GM12874 (cell line): Measurements from ENCODE around the gene PPP1R9A.

Source experiments
- TF ChIP-seq, protein P1 (sequence below): IDR thresholded peaks from 2 replicates; pipeline ENCODE4 v1.5.1; 2011; ENCODE audit warnings: low read depth, mild to moderate bottlenecking, control low read depth, low read length, moderate library complexity; ENCODE audit not compliant: insufficient read depth

PPP1R9A gene

DNA sequence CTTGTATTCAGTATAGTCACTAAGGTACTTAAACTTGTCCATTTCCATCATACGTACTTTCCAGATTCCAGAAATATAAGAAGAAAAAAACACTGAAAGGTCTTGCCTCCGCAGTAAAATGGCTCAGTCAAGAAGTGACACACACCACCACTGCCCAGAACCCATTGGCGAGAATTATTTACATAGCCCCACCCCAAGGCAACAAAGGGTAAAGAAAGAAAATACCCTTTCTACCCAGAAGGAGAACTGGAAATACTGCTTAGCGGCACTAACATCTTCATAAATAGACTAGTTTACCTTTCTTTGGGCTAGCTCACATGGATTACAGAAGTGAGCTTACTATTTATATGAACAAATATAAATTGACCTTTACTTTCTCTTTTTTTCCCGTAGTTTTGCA is 194.0 kb downstream of the PPP1R9A start:
- TF ChIP-seq, protein P1, sequence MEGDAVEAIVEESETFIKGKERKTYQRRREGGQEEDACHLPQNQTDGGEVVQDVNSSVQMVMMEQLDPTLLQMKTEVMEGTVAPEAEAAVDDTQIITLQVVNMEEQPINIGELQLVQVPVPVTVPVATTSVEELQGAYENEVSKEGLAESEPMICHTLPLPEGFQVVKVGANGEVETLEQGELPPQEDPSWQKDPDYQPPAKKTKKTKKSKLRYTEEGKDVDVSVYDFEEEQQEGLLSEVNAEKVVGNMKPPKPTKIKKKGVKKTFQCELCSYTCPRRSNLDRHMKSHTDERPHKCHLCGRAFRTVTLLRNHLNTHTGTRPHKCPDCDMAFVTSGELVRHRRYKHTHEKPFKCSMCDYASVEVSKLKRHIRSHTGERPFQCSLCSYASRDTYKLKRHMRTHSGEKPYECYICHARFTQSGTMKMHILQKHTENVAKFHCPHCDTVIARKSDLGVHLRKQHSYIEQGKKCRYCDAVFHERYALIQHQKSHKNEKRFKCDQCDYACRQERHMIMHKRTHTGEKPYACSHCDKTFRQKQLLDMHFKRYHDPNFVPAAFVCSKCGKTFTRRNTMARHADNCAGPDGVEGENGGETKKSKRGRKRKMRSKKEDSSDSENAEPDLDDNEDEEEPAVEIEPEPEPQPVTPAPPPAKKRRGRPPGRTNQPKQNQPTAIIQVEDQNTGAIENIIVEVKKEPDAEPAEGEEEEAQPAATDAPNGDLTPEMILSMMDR: no peak

- TF ChIP-seq, protein P1: no peak
Observed at GRCh38 chr7:95102662-95103061, 195.3 kb downstream of the PPP1R9A start.

GRCh38 chr7:95104739-95105138 is 197.3 kb downstream of the PPP1R9A start:
- TF ChIP-seq, protein P1: no peak

DNA sequence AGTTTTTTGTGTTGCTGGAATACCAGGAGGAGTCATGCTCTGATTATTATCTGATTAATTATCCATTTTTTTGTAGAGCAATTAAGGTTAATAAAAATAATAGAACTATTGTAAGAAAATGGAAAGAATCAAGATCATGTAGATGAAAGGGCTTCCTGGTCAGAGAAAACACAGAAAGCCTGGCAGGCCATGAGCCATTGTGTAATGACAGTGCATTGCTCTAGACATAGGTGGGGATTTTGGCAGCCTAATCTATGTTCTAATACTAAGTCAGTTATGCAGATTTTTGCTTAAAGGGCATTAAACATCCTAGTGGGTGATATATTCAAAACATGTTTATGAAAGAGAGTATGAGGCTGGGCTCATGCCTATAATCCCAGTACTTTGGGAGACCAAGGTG is 198.2 kb downstream of the PPP1R9A start:
- TF ChIP-seq, protein P1: no peak

- TF ChIP-seq, protein P1: no peak
Observed at GRCh38 chr7:95106401-95106800, 199.0 kb downstream of the PPP1R9A start.

DNA sequence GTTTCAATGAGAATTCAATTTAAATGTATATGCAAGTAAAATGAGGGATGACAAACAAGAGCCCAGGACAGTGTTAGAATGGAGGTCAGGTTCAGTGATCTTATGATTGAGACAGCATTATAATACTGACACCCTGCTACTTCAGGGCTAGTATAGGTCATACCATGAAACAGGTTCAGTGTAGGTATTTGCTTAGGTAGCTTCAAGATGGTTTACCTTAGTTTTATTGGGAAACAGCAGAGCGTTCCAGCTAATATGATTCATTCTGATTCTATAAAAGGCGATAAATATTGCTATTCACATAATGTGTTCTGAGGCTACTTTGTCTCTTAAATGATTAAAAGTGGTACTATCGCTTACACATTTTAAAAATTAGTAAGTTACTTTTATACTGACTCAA is 203.3 kb downstream of the PPP1R9A start:
- TF ChIP-seq, protein P1: no peak

GRCh38 chr7:95113590-95113989 is 206.2 kb downstream of the PPP1R9A start:
- TF ChIP-seq, protein P1: no peak

GRCh38 chr7:95126053-95126709 is 218.8 kb downstream of the PPP1R9A start:
- TF ChIP-seq, protein P1: no peak
